ENCODE measurements around the gene EDC3.

Gene EDC3

DNA sequence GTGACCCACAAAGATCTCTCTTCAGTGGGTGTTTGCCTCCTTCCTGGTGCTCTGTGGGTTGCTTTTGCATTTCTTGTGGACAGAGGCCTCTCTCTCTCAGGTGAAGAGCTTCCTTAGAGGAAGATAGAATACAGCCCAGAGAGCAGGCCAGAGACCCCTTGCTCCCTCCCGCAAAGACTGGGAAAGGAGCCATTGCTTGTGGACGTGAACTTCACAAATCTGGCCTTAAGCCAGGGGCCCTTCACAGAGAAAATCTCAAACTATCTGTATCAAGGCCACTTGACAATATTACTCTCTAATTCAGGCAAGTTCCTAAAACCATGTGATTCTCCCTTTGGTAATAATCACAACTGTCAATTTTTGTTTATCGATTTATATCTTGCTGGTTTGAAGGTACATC is 110.6 kb downstream of the EDC3 start:
- TF ChIP-seq, protein P1, sequence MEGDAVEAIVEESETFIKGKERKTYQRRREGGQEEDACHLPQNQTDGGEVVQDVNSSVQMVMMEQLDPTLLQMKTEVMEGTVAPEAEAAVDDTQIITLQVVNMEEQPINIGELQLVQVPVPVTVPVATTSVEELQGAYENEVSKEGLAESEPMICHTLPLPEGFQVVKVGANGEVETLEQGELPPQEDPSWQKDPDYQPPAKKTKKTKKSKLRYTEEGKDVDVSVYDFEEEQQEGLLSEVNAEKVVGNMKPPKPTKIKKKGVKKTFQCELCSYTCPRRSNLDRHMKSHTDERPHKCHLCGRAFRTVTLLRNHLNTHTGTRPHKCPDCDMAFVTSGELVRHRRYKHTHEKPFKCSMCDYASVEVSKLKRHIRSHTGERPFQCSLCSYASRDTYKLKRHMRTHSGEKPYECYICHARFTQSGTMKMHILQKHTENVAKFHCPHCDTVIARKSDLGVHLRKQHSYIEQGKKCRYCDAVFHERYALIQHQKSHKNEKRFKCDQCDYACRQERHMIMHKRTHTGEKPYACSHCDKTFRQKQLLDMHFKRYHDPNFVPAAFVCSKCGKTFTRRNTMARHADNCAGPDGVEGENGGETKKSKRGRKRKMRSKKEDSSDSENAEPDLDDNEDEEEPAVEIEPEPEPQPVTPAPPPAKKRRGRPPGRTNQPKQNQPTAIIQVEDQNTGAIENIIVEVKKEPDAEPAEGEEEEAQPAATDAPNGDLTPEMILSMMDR (IDR thresholded peaks at IDR 0.05; ENCODE audit: low read depth, low read length, missing control alignments), result no peak
- Histone ChIP-seq H3K36me3 (replicated peaks) (no peaks in the 10 kb centered on the region), H3K27me3 (replicated peaks) (no peaks in the 10 kb centered on the region), H3K4me3 (ENCODE audit: low read depth, low read length) (no peak overlapping the region), H3K27ac (no peak overlapping the region)
- DNase-seq, result no peak
- in situ Hi-C loops (cut with HindIII; ENCODE audit: low pct_ligation_motif_present, low sequenced_read_pairs), result no loop called here

DNA sequence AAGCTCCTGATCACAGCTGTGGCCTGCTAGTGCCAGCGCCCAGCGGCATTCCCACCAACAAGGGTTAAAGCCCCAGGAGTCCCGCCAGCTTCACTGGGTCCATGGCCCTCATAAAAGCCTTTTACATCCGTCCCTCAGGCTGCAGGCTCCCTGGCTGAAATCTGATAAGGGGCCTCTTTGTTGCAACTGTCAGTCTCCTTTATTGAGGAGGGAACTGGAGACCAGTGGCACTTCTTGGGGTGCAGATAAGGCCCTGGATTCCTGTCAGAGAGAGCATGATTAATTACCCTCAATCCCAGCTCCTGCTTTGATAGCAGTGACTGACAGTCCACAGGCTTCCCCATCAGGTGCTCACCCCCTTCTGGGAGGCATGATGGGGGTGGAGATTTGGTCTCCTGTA is 111.0 kb downstream of the EDC3 start:
- in situ Hi-C loops (cut with HindIII; ENCODE audit: low pct_ligation_motif_present, low sequenced_read_pairs), result no loop called here
- no peaks in the 10 kb centered on the region for H3K36me3 ChIP-seq (replicated peaks)
- TF ChIP-seq, protein P1 (IDR thresholded peaks at IDR 0.05; ENCODE audit: low read depth, low read length, missing control alignments), result no peak

DNA sequence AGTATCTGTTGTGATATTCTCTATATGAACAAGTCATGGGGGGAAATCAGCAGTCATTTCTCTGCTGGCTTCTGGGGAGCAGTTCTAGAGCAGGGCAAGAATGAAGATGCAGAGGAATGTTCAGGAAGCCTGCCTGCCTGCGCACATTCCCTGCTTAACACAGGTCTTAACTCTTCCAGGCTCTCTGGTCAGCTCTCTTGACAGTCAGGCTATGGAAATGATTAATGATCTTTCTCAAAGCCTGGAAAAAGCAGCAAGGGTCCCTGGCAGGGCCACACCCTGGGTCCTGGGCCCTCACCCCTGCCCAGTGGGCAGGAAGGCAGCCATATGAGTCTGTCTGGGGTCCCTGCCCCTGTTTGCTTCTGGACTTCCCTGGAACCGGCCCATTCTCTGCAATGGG is 111.6 kb downstream of the EDC3 start:
- H3K36me3 ChIP-seq (replicated peaks), result no peaks in the 10 kb centered on the region
- TF ChIP-seq, protein P1 (IDR thresholded peaks at IDR 0.05; ENCODE audit: low read depth, low read length, missing control alignments), result no peak
- no peak overlapping the region for H3K27ac ChIP-seq
- in situ Hi-C loops (cut with HindIII; ENCODE audit: low pct_ligation_motif_present, low sequenced_read_pairs), result no loop called here
- no peaks in the 10 kb centered on the region for H3K27me3 ChIP-seq (replicated peaks)
- no peak for DNase-seq
- no peak overlapping the region for H3K4me3 ChIP-seq (ENCODE audit: low read depth, low read length)

More for the DNA sequence above, 111.0 kb downstream of the EDC3 start:
- Histone ChIP-seq H3K27me3 (replicated peaks) (no peaks in the 10 kb centered on the region), H3K4me3 (ENCODE audit: low read depth, low read length) (no peak overlapping the region), H3K27ac (no peak overlapping the region)
- no peak for DNase-seq
